NT2/D1 (cell line): Measurements from ENCODE around the gene VMAC.

Experiments used
- YY1 ChIP-seq: IDR thresholded peaks from 2 replicates; pipeline ENCODE4 v1.6.1; 2011; ENCODE audit not compliant: insufficient read length, insufficient read depth
- ZNF274 ChIP-seq: IDR thresholded peaks from 2 replicates; pipeline ENCODE4 v1.6.1; 2011; ENCODE audit warnings: mild to moderate bottlenecking, low read depth, low read length

DNA sequence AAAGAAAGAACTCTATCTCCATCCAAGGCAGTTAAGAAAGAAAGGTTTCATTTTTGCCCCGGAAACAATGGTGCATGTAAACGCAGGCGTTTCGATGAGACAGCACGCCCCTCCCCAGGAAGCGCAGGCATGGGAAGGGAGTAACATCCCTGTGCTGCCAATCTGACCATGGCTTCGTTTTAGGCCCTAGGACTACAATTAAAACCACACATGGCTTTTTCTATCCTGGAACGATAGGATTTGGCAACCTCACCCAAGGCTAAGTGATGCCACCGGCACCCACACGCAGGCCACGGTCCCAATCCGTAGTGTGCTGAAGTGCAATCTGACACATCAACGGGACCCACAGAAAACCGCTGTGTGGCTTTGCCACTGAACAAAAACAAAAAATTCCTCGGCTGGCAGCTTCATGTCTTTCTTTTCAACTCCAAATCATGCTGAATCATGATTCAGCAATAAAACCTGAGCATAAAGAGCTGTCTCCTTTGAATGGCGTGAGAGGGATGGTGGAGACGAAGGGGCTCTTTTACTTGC, 49.1 kb downstream of the VMAC start:
- TF ChIP-seq ZNF274 (no peak), YY1 (no peak)
